Measurements from ENCODE around the gene SLC39A2.

Gene SLC39A2

GRCh38 chr14:21014761-21015190 lies 15.7 kb downstream of the SLC39A2 start:
- TF ChIP-seq POLR2AphosphoS5 (IDR thresholded peaks at IDR 0.05; ENCODE audit: low read depth, low read length) (no peak), TAF1 (IDR thresholded peaks at IDR 0.05; ENCODE audit: borderline replicate concordance, insufficient read depth, low read length) (no peak), SIN3A (IDR thresholded peaks at IDR 0.05; ENCODE audit: borderline replicate concordance, insufficient read depth, low read length) (no peak), REST (IDR thresholded peaks at IDR 0.05; ENCODE audit: insufficient read depth in 1 of 2, low read depth in 2 of 2, low read length in 2 of 2) (no peak), FOXP2 (optimal IDR thresholded peaks at IDR 0.05; ENCODE audit: borderline replicate concordance, extremely low read depth, extremely low read length, insufficient read depth) (no peak)

DNA sequence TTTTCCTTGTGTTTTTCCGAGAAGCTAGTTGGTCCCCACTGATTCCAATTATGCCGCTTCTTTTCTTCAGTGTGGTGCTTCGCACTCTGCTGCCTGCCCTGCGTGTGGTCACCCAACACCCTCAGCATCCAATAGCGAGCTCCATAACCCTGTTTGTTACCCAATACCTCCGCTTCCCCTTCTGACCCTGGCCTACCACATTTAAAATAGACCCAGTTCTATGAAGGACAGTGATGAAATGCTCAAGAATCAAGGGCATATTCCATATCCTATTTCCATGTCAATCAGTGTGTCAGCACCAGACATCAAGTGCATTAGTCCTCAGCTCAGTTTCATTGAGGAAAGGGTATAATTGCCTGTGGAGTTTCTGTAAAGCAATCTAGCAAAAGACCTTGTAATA lies 16.2 kb downstream of the SLC39A2 start:
- TF ChIP-seq SIN3A (IDR thresholded peaks at IDR 0.05; ENCODE audit: borderline replicate concordance, insufficient read depth, low read length) (no peak), POLR2AphosphoS5 (IDR thresholded peaks at IDR 0.05; ENCODE audit: low read depth, low read length) (no peak), REST (IDR thresholded peaks at IDR 0.05; ENCODE audit: insufficient read depth in 1 of 2, low read depth in 2 of 2, low read length in 2 of 2) (no peak), TAF1 (IDR thresholded peaks at IDR 0.05; ENCODE audit: borderline replicate concordance, insufficient read depth, low read length) (no peak), FOXP2 (optimal IDR thresholded peaks at IDR 0.05; ENCODE audit: borderline replicate concordance, extremely low read depth, extremely low read length, insufficient read depth) (no peak)

- no peak for TF ChIP-seq FOXP2 (optimal IDR thresholded peaks at IDR 0.05; ENCODE audit: borderline replicate concordance, extremely low read depth, extremely low read length, insufficient read depth)
Measured at GRCh38 chr14:21016413-21017190, 17.5 kb downstream of the SLC39A2 start.

DNA sequence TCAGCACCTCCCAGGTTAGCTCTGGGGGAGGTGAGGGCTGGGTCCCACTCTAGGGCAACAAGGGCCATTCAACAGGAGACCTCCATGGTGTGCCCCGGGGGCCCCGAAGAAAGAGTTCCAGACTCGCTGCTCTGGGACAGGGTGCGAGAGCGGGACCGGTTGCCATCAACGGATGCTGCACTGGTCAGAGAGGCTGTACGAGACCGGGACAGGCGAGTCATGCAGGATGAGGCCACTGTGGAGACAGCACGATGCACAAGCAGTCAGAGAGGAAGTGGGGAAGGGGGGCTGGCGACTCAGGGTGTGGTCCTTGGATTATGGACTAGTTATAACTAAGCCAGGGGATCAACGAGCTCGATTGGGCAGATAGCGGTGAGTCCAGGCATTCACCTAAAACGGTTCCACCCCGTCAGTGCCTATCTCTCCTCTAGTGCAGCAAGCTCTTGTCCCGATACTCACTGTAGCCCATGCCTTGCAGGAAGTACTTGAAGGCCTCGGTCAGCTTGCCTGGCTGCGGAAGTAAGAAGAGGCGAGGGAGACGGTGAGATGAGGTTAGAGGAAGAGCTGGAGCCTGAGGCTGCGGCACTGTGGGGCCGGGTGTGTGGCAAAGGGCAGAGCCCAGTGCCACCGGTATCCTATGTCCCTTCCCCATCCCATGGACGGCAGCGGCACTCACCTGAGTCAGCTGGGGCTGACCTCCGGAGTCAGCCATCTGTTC lies 18.6 kb downstream of the SLC39A2 start:
- TF ChIP-seq POLR2AphosphoS5 (IDR thresholded peaks at IDR 0.05; ENCODE audit: low read depth, low read length) (no peak), REST (IDR thresholded peaks at IDR 0.05; ENCODE audit: insufficient read depth in 1 of 2, low read depth in 2 of 2, low read length in 2 of 2) (no peak), FOXP2 (optimal IDR thresholded peaks at IDR 0.05; ENCODE audit: borderline replicate concordance, extremely low read depth, extremely low read length, insufficient read depth) (no peak), TAF1 (IDR thresholded peaks at IDR 0.05; ENCODE audit: borderline replicate concordance, insufficient read depth, low read length) (no peak), SIN3A (IDR thresholded peaks at IDR 0.05; ENCODE audit: borderline replicate concordance, insufficient read depth, low read length) (no peak)

GRCh38 chr14:21018286-21018685 lies 19.2 kb downstream of the SLC39A2 start:
- TF ChIP-seq TAF1 (IDR thresholded peaks at IDR 0.05; ENCODE audit: borderline replicate concordance, insufficient read depth, low read length) (no peak), POLR2AphosphoS5 (IDR thresholded peaks at IDR 0.05; ENCODE audit: low read depth, low read length) (no peak), FOXP2 (optimal IDR thresholded peaks at IDR 0.05; ENCODE audit: borderline replicate concordance, extremely low read depth, extremely low read length, insufficient read depth) (no peak), REST (IDR thresholded peaks at IDR 0.05; ENCODE audit: insufficient read depth in 1 of 2, low read depth in 2 of 2, low read length in 2 of 2) (no peak), SIN3A (IDR thresholded peaks at IDR 0.05; ENCODE audit: borderline replicate concordance, insufficient read depth, low read length) (no peak)
